SK-N-SH treated with all-trans-retinoic acid at 6 μM for 48 hours (cell line): Measurements from ENCODE around the gene SLC22A4.

ENCODE experiments used
- ATAC-seq: fragments of 200-7000 bp; cut with Tn5 transposase; 3 replicates; pipeline ENCODE4 v1.9.1; 2020; ENCODE audit warnings: mild to moderate bottlenecking, moderate library complexity
- ARNTL ChIP-seq: fragments of 450-650 bp; formaldehyde crosslinking; IDR thresholded peaks from 2 replicates; pipeline ENCODE4 v1.5.0; 2020; ENCODE audit warnings: low read depth, mild to moderate bottlenecking, moderate library complexity, borderline replicate concordance
- BACH2 ChIP-seq: fragments of 250-450 bp; sonication (Bioruptor Pico); IDR thresholded peaks from 2 replicates; pipeline ENCODE4 v1.9.0; 2021; ENCODE audit warnings: mild to moderate bottlenecking, borderline replicate concordance
- CSDC2 ChIP-seq: fragments of 250-450 bp; sonication (Bioruptor Pico); IDR thresholded peaks from 2 replicates; pipeline ENCODE4 v1.5.0; 2020; ENCODE audit warnings: mild to moderate bottlenecking, moderate library complexity
- ESRRG ChIP-seq: fragments of 250-450 bp; sonication (Bioruptor Pico); IDR thresholded peaks from 2 replicates; pipeline ENCODE4 v1.6.1; 2021; ENCODE audit warnings: mild to moderate bottlenecking
- GLIS3 ChIP-seq: fragments of 250-450 bp; sonication (Bioruptor Pico); IDR thresholded peaks from 2 replicates; pipeline ENCODE4 v1.5.0; 2020; ENCODE audit warnings: mild to moderate bottlenecking, moderate library complexity
- ISL1 ChIP-seq: fragments of 250-450 bp; sonication (Bioruptor Pico); IDR thresholded peaks from 2 replicates; pipeline ENCODE4 v2.1.2; 2022; ENCODE audit warnings: mild to moderate bottlenecking, moderate library complexity
- OSR1 ChIP-seq: fragments of 250-450 bp; sonication (Bioruptor Pico); IDR thresholded peaks from 2 replicates; pipeline ENCODE4 v1.8.0; 2022; ENCODE audit warnings: moderate library complexity, mild to moderate bottlenecking, inconsistent platforms
- PPARA ChIP-seq: fragments of 250-450 bp; sonication (Bioruptor Pico); IDR thresholded peaks from 2 replicates; pipeline ENCODE4 v1.5.0; 2020; ENCODE audit warnings: mild to moderate bottlenecking, borderline replicate concordance
- RARB ChIP-seq: fragments of 250-450 bp; sonication (Bioruptor Pico); IDR thresholded peaks from 2 replicates; pipeline ENCODE4 v1.8.0; 2021; ENCODE audit warnings: mild to moderate bottlenecking, moderate library complexity
- SNAI2 ChIP-seq: fragments of 250-450 bp; sonication (Bioruptor Pico); IDR thresholded peaks from 2 replicates; pipeline ENCODE4 v1.5.0; 2020; ENCODE audit warnings: mild to moderate bottlenecking, moderate library complexity
- TCF4 ChIP-seq: fragments of 250-450 bp; sonication (Bioruptor Pico); IDR thresholded peaks from 2 replicates; pipeline ENCODE4 v1.8.0; 2021; ENCODE audit warnings: mild to moderate bottlenecking, moderate library complexity, borderline replicate concordance
- TOX ChIP-seq: fragments of 250-450 bp; sonication (Bioruptor Pico); IDR thresholded peaks from 2 replicates; pipeline ENCODE4 v1.8.0; 2021; ENCODE audit warnings: mild to moderate bottlenecking, moderate library complexity, borderline replicate concordance
- ZC3H10 ChIP-seq: fragments of 250-450 bp; sonication (Bioruptor Pico); IDR thresholded peaks from 2 replicates; pipeline ENCODE4 v1.5.1; 2021; ENCODE audit warnings: mild to moderate bottlenecking, moderate library complexity
- ZFP3 ChIP-seq: fragments of 250-450 bp; sonication (Bioruptor Pico); IDR thresholded peaks from 2 replicates; pipeline ENCODE4 v1.5.0; 2020; ENCODE audit warnings: mild to moderate bottlenecking, moderate library complexity
- ZFP30 ChIP-seq: fragments of 450-650 bp; formaldehyde crosslinking; IDR thresholded peaks from 2 replicates; pipeline ENCODE4 v1.5.0; 2022; ENCODE audit warnings: mild to moderate bottlenecking, moderate library complexity
- ZNF565 ChIP-seq: fragments of 450-650 bp; formaldehyde crosslinking; conservative IDR thresholded peaks from 2 replicates; pipeline ENCODE4 v1.5.0; 2020; ENCODE audit warnings: low read depth, mild to moderate bottlenecking, moderate library complexity
- ZNF70 ChIP-seq: fragments of 450-650 bp; formaldehyde crosslinking; IDR thresholded peaks from 2 replicates; pipeline ENCODE4 v1.5.0; 2020; ENCODE audit warnings: mild to moderate bottlenecking, moderate library complexity
- ZNF8 ChIP-seq: fragments of 450-650 bp; formaldehyde crosslinking; IDR thresholded peaks from 2 replicates; pipeline ENCODE4 v1.5.0; 2020; ENCODE audit warnings: mild to moderate bottlenecking, moderate library complexity
- TF ChIP-seq, protein P1 (sequence below): fragments of 250-450 bp; sonication (Bioruptor Pico); IDR thresholded peaks from 2 replicates; pipeline ENCODE4 v1.8.0; 2020; ENCODE audit warnings: mild to moderate bottlenecking, moderate library complexity, borderline replicate concordance
- TF ChIP-seq, protein P2 (sequence below): fragments of 250-450 bp; sonication (Bioruptor Pico); IDR thresholded peaks from 2 replicates; pipeline ENCODE4 v1.8.0; 2021; ENCODE audit warnings: low read depth, mild to moderate bottlenecking, moderate library complexity, borderline replicate concordance
- TF ChIP-seq, protein P3 (sequence below): fragments of 250-450 bp; sonication (Bioruptor Pico); IDR thresholded peaks from 2 replicates; pipeline ENCODE4 v1.5.0; 2020; ENCODE audit warnings: mild to moderate bottlenecking, moderate library complexity
- TF ChIP-seq, protein P4 (sequence below): fragments of 250-450 bp; sonication (Bioruptor Pico); IDR thresholded peaks from 2 replicates; pipeline ENCODE4 v1.5.1; 2021; ENCODE audit warnings: mild to moderate bottlenecking, moderate library complexity

The SLC22A4 gene

DNA sequence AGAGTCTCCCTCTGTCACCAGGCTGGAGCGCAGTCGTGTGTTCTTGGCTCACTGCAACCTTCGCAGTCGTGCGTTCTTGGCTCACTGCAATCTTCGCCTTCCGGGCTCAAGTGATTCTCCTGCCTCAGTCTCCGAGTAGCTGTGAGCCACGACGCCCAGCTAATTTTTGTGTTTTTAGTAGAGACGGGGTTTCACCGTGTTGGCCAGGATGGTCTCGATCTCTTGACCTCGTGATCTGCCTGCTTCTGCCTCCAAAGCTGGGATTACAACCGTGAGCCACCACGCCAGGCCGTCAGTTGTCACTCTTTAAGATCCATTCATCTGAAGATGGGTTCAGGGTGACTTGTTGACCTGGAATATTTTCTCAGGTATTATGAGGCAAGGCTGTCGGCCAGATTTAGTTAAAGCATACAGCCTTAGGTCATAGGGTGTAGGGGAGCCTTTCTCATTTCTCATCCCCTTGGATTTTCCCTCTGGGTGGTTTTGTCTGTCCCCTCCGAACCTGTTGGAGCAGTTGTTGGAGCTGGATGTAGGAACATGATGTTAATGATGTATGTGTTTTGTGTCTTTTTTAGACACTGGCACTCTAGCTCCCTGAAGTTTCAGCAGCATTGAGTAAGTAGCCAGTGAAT lies 76.9 kb downstream of the SLC22A4 start (continued):
- TF ChIP-seq PPARA (CRISPR knock-in tag) (no peak), RARB (CRISPR knock-in tag) (no peak)
- TF ChIP-seq, protein P1, sequence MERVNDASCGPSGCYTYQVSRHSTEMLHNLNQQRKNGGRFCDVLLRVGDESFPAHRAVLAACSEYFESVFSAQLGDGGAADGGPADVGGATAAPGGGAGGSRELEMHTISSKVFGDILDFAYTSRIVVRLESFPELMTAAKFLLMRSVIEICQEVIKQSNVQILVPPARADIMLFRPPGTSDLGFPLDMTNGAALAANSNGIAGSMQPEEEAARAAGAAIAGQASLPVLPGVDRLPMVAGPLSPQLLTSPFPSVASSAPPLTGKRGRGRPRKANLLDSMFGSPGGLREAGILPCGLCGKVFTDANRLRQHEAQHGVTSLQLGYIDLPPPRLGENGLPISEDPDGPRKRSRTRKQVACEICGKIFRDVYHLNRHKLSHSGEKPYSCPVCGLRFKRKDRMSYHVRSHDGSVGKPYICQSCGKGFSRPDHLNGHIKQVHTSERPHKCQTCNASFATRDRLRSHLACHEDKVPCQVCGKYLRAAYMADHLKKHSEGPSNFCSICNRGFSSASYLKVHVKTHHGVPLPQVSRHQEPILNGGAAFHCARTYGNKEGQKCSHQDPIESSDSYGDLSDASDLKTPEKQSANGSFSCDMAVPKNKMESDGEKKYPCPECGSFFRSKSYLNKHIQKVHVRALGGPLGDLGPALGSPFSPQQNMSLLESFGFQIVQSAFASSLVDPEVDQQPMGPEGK (CRISPR knock-in tag): no peak
- TF ChIP-seq, protein P2, sequence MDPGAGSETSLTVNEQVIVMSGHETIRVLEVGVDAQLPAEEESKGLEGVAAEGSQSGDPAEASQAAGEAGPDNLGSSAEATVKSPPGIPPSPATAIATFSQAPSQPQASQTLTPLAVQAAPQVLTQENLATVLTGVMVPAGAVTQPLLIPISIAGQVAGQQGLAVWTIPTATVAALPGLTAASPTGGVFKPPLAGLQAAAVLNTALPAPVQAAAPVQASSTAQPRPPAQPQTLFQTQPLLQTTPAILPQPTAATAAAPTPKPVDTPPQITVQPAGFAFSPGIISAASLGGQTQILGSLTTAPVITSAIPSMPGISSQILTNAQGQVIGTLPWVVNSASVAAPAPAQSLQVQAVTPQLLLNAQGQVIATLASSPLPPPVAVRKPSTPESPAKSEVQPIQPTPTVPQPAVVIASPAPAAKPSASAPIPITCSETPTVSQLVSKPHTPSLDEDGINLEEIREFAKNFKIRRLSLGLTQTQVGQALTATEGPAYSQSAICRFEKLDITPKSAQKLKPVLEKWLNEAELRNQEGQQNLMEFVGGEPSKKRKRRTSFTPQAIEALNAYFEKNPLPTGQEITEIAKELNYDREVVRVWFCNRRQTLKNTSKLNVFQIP: no peak

DNA sequence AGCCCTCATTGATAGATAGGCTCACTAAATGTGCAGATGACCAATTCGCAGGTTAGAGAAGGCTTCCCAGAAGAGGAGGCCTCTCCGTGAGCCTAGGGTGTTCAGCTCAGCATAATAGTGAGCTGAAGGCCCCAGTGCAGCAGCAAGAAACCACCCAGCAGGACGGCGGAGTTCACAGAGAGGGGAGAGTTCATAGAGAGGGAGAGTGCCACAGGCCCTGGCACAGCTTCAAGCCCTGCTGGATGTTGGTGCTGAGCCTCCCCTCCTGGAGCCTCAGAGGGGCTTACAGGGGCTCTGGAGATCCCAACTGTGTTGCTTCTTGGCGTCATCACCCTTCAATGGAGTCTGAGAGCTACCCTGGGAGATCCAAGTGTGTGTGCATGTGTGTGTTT lies 77.4 kb downstream of the SLC22A4 start:
- no peak for TF ChIP-seq ZNF565 (CRISPR knock-in tag)
- ATAC-seq: no peak

DNA sequence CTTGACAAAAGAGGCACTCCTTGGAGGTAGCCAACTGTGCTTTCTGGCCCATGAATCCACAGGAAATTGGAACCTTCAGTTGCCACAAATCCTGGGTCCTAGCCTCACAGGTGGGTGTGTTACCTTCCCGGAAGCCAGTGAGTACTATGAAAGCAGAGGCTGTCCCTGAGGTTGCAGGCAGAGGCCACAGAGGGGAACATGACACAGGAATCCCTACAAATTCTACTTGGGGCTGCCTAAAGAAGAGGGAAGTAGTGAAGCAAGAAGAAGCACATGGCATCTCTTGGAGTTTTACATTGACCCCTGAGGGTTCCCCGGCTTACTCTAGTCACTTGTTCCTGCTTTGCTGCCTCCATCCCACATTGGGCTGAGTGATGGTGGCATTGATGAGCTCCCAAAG lies 77.9 kb downstream of the SLC22A4 start:
- ATAC-seq: no peak
- TF ChIP-seq CSDC2 (CRISPR knock-in tag) (no peak), TCF4 (CRISPR knock-in tag) (no peak), RARB (CRISPR knock-in tag) (no peak), ARNTL (CRISPR knock-in tag) (no peak), BACH2 (CRISPR knock-in tag) (no peak), ZNF565 (CRISPR knock-in tag) (no peak), ZNF70 (CRISPR knock-in tag) (no peak), PPARA (CRISPR knock-in tag) (no peak), OSR1 (no peak), SNAI2 (CRISPR knock-in tag) (no peak), ZNF8 (no peak)
- TF ChIP-seq, protein P3, sequence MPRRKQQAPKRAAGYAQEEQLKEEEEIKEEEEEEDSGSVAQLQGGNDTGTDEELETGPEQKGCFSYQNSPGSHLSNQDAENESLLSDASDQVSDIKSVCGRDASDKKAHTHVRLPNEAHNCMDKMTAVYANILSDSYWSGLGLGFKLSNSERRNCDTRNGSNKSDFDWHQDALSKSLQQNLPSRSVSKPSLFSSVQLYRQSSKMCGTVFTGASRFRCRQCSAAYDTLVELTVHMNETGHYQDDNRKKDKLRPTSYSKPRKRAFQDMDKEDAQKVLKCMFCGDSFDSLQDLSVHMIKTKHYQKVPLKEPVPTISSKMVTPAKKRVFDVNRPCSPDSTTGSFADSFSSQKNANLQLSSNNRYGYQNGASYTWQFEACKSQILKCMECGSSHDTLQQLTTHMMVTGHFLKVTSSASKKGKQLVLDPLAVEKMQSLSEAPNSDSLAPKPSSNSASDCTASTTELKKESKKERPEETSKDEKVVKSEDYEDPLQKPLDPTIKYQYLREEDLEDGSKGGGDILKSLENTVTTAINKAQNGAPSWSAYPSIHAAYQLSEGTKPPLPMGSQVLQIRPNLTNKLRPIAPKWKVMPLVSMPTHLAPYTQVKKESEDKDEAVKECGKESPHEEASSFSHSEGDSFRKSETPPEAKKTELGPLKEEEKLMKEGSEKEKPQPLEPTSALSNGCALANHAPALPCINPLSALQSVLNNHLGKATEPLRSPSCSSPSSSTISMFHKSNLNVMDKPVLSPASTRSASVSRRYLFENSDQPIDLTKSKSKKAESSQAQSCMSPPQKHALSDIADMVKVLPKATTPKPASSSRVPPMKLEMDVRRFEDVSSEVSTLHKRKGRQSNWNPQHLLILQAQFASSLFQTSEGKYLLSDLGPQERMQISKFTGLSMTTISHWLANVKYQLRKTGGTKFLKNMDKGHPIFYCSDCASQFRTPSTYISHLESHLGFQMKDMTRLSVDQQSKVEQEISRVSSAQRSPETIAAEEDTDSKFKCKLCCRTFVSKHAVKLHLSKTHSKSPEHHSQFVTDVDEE (CRISPR knock-in tag): no peak

DNA sequence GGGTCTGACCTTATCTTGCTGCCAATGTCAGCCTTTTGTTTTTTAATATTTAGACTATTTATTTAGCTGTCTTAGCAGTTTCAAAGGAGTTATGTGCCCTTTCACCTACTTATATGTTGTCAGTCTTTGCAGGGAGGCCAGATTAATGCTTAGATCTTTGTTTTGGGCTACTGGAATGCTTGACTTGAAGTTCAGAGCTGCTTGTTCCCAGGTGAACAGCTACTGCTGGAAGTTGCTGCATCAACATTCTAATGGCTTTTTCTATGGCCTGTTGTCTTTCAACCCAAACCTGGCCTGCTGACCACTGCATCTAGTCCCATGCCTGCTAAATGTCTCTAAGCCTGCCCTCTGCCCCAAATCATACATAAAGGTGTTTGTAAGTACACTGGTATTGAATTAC lies 78.3 kb downstream of the SLC22A4 start:
- TF ChIP-seq, protein P4, sequence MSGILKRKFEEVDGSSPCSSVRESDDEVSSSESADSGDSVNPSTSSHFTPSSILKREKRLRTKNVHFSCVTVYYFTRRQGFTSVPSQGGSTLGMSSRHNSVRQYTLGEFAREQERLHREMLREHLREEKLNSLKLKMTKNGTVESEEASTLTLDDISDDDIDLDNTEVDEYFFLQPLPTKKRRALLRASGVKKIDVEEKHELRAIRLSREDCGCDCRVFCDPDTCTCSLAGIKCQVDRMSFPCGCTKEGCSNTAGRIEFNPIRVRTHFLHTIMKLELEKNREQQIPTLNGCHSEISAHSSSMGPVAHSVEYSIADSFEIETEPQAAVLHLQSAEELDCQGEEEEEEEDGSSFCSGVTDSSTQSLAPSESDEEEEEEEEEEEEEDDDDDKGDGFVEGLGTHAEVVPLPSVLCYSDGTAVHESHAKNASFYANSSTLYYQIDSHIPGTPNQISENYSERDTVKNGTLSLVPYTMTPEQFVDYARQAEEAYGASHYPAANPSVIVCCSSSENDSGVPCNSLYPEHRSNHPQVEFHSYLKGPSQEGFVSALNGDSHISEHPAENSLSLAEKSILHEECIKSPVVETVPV (CRISPR knock-in tag): no peak
- no peak for TF ChIP-seq PPARA (CRISPR knock-in tag)
- TF ChIP-seq, protein P3 (CRISPR knock-in tag): no peak
- TF ChIP-seq, protein P1 (CRISPR knock-in tag): no peak
- no peak for TF ChIP-seq RARB (CRISPR knock-in tag)
- no peak for TF ChIP-seq GLIS3 (CRISPR knock-in tag)
- TF ChIP-seq ESRRG: no peak
- TF ChIP-seq TCF4 (CRISPR knock-in tag): no peak
- TF ChIP-seq TOX: no peak
- TF ChIP-seq OSR1: no peak
- TF ChIP-seq ZNF70 (CRISPR knock-in tag): no peak
- TF ChIP-seq ZFP3: no peak
- no peak for TF ChIP-seq ZNF8
- no peak for TF ChIP-seq SNAI2 (CRISPR knock-in tag)
- TF ChIP-seq CSDC2 (CRISPR knock-in tag): no peak
- no peak for TF ChIP-seq ISL1 (CRISPR knock-in tag)
- TF ChIP-seq ARNTL (CRISPR knock-in tag): no peak
- no peak for TF ChIP-seq ZNF565 (CRISPR knock-in tag)
- no peak for TF ChIP-seq ZC3H10 (CRISPR knock-in tag)
- TF ChIP-seq ZFP30 (CRISPR knock-in tag): no peak
- ATAC-seq: no peak
